ENCODE measurements around the gene PCSK4. TPM values are rescaled to one million over a fixed set of nuclear protein-coding genes. Genes with fewer than 3 reads are reported as not detected.
A peak's percentile ranks its signal among the peaks of the same experiment; 100 is the strongest.

PCSK4 gene
- total RNA-seq, 1 donor from 2014 or later = 0.52 TPM

GRCh38 chr19:1471515-1472160, 18.5 kb downstream of the PCSK4 start:
- H3K27me3 ChIP-seq (ENCODE audit: control insufficient read depth in 3 of 3, insufficient read depth in 3 of 3, low read length in 3 of 3) = peaks cover 66 to 74% (median 74%) of the 10 kb centered on the region in 3 donors
- peaks cover 35 to 69% (median 56%) of the 10 kb centered on the region in 3 donors for H3K4me1 ChIP-seq (ENCODE audit: control insufficient read depth in 3 of 3, insufficient read depth in 3 of 3, low read length in 3 of 3)
- no peaks in the 10 kb centered on the region for H3K9me3 ChIP-seq (ENCODE audit: control insufficient read depth in 3 of 3, low read length in 3 of 3)
- H3K9ac ChIP-seq (ENCODE audit: low read depth in 1 of 3, low read length in 3 of 3) = peak overlapping the region in 2 of 3 donors; percentile 14 to 40
- H3K4me3 ChIP-seq (ENCODE audit: low read length in 3 of 3) = no peak overlapping the region
- H3K27ac ChIP-seq (ENCODE audit: low read depth, low read length) = no peak overlapping the region
- peaks cover 5 to 10% (median 5%) of the 10 kb centered on the region in 3 donors for H3K36me3 ChIP-seq (ENCODE audit: control insufficient read depth in 3 of 3, insufficient read depth in 3 of 3, low read length in 3 of 3)

- Histone ChIP-seq H3K36me3 (ENCODE audit: control insufficient read depth in 3 of 3, insufficient read depth in 3 of 3, low read length in 3 of 3) (peaks cover 3 to 10% (median 4%) of the 10 kb centered on the region in 3 donors), H3K4me3 (ENCODE audit: low read length in 3 of 3) (peak overlapping the region in 2 of 3 donors; percentile 29 to 32), H3K4me1 (ENCODE audit: control insufficient read depth in 3 of 3, insufficient read depth in 3 of 3, low read length in 3 of 3) (peaks cover 36 to 69% (median 58%) of the 10 kb centered on the region in 3 donors), H3K27me3 (ENCODE audit: control insufficient read depth in 3 of 3, insufficient read depth in 3 of 3, low read length in 3 of 3) (peaks cover 72 to 80% (median 79%) of the 10 kb centered on the region in 3 donors), H3K9me3 (ENCODE audit: control insufficient read depth in 3 of 3, low read length in 3 of 3) (no peaks in the 10 kb centered on the region), H3K27ac (ENCODE audit: low read depth, low read length) (no peak overlapping the region), H3K9ac (ENCODE audit: low read depth in 1 of 3, low read length in 3 of 3) (peak overlapping the region in 1 of 3 donors; percentile 40)
These were observed 19.1 kb downstream of the PCSK4 start for GRCh38 chr19:1471010-1471514.

- H3K9me3 ChIP-seq (ENCODE audit: control insufficient read depth in 3 of 3, low read length in 3 of 3) = no peaks in the 10 kb centered on the region
- peak overlapping the region in 1 of 3 donors; percentile 45 for H3K9ac ChIP-seq (ENCODE audit: low read depth in 1 of 3, low read length in 3 of 3)
- peaks cover 36 to 73% (median 64%) of the 10 kb centered on the region in 3 donors for H3K4me1 ChIP-seq (ENCODE audit: control insufficient read depth in 3 of 3, insufficient read depth in 3 of 3, low read length in 3 of 3)
- H3K4me3 ChIP-seq (ENCODE audit: low read length in 3 of 3) = peak overlapping the region; percentile 23 to 45 (median 32)
- peaks cover 76 to 86% (median 85%) of the 10 kb centered on the region in 3 donors for H3K27me3 ChIP-seq (ENCODE audit: control insufficient read depth in 3 of 3, insufficient read depth in 3 of 3, low read length in 3 of 3)
- no peak overlapping the region for H3K27ac ChIP-seq (ENCODE audit: low read depth, low read length)
- peaks cover 0 to 6% (median 2%) of the 10 kb centered on the region in 3 donors for H3K36me3 ChIP-seq (ENCODE audit: control insufficient read depth in 3 of 3, insufficient read depth in 3 of 3, low read length in 3 of 3)
These were observed 19.7 kb downstream of the PCSK4 start for GRCh38 chr19:1470305-1471009.

DNA sequence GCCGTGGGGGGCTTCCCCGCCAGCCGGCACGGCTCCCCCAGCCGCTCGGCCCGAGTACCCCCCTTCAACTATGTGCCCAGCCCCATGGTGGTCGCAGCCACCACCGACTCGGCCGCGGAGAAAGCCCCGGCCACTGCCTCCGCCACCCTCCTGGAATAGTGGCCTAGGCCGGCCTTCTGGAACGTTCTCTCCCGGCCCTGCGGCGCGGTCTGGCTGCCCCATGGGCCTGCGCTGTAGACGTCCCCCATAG, 20.2 kb downstream of the PCSK4 start:
- H3K4me3 ChIP-seq (ENCODE audit: low read length in 3 of 3) = peak overlapping the region in 2 of 3 donors; percentile 32 to 45
- peaks cover 0 to 3% (median 1%) of the 10 kb centered on the region in 3 donors for H3K36me3 ChIP-seq (ENCODE audit: control insufficient read depth in 3 of 3, insufficient read depth in 3 of 3, low read length in 3 of 3)
- no peak overlapping the region for H3K27ac ChIP-seq (ENCODE audit: low read depth, low read length)
- H3K27me3 ChIP-seq (ENCODE audit: control insufficient read depth in 3 of 3, insufficient read depth in 3 of 3, low read length in 3 of 3) = peaks cover 78 to 91% (median 90%) of the 10 kb centered on the region in 3 donors
- peaks cover 36 to 73% (median 67%) of the 10 kb centered on the region in 3 donors for H3K4me1 ChIP-seq (ENCODE audit: control insufficient read depth in 3 of 3, insufficient read depth in 3 of 3, low read length in 3 of 3)
- H3K9me3 ChIP-seq (ENCODE audit: control insufficient read depth in 3 of 3, low read length in 3 of 3) = no peaks in the 10 kb centered on the region
- H3K9ac ChIP-seq (ENCODE audit: low read depth in 1 of 3, low read length in 3 of 3) = peak overlapping the region in 1 of 3 donors; percentile 45

- Histone ChIP-seq H3K27ac (ENCODE audit: low read depth, low read length) (no peak overlapping the region), H3K27me3 (ENCODE audit: control insufficient read depth in 3 of 3, insufficient read depth in 3 of 3, low read length in 3 of 3) (peaks cover 74 to 92% (median 89%) of the 10 kb centered on the region in 3 donors), H3K4me3 (ENCODE audit: low read length in 3 of 3) (peak overlapping the region in 1 of 3 donors; percentile 32), H3K9me3 (ENCODE audit: control insufficient read depth in 3 of 3, low read length in 3 of 3) (no peaks in the 10 kb centered on the region), H3K9ac (ENCODE audit: low read depth in 1 of 3, low read length in 3 of 3) (peak overlapping the region in 1 of 3 donors; percentile 3), H3K36me3 (ENCODE audit: control insufficient read depth in 3 of 3, insufficient read depth in 3 of 3, low read length in 3 of 3) (no peaks in the 10 kb centered on the region), H3K4me1 (ENCODE audit: control insufficient read depth in 3 of 3, insufficient read depth in 3 of 3, low read length in 3 of 3) (peaks cover 36 to 68% (median 64%) of the 10 kb centered on the region in 3 donors)
These were observed 20.7 kb downstream of the PCSK4 start for GRCh38 chr19:1469255-1470054.

- Histone ChIP-seq H3K9me3 (ENCODE audit: control insufficient read depth in 3 of 3, low read length in 3 of 3) (no peaks in the 10 kb centered on the region), H3K4me3 (ENCODE audit: low read length in 3 of 3) (no peak overlapping the region), H3K27ac (ENCODE audit: low read depth, low read length) (no peak overlapping the region), H3K36me3 (ENCODE audit: control insufficient read depth in 3 of 3, insufficient read depth in 3 of 3, low read length in 3 of 3) (no peaks in the 10 kb centered on the region), H3K4me1 (ENCODE audit: control insufficient read depth in 3 of 3, insufficient read depth in 3 of 3, low read length in 3 of 3) (peaks cover 32 to 62% (median 59%) of the 10 kb centered on the region in 3 donors), H3K9ac (ENCODE audit: low read depth in 1 of 3, low read length in 3 of 3) (no peak overlapping the region), H3K27me3 (ENCODE audit: control insufficient read depth in 3 of 3, insufficient read depth in 3 of 3, low read length in 3 of 3) (peaks cover 72 to 90% (median 88%) of the 10 kb centered on the region in 3 donors)
These were observed 21.3 kb downstream of the PCSK4 start for GRCh38 chr19:1468821-1469254.

GRCh38 chr19:1468274-1468820, 21.8 kb downstream of the PCSK4 start:
- Histone ChIP-seq H3K9ac (ENCODE audit: low read depth in 1 of 3, low read length in 3 of 3) (no peak overlapping the region), H3K27me3 (ENCODE audit: control insufficient read depth in 3 of 3, insufficient read depth in 3 of 3, low read length in 3 of 3) (peaks cover 68 to 87% (median 83%) of the 10 kb centered on the region in 3 donors)

DNA sequence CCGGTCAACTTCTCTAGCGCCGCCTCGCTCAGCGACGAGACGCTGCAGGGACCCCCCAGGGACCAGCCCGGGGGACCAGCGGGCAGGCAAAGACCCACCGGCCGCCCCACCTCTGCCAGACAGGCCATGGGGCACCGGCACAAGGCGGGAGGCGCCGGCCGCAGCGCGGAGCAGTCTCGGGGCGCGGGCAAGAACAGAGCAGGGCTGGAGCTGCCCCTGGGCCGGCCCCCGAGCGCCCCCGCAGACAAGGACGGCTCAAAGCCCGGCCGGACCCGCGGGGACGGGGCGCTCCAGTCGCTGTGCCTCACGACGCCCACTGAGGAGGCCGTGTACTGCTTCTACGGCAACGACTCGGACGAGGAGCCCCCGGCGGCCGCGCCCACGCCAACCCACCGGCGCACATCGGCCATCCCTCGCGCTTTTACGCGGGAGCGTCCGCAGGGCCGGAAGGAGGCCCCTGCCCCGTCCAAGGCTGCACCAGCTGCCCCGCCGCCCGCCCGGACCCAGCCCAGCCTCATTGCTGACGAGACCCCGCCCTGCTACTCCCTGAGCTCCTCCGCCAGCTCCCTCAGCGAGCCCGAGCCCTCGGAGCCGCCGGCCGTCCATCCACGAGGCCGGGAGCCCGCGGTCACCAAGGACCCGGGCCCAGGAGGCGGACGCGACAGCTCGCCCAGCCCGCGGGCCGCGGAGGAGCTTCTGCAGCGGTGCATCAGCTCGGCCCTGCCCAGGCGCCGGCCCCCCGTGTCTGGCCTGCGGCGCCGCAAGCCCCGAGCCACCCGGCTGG, 22.5 kb downstream of the PCSK4 start:
- Histone ChIP-seq H3K27me3 (ENCODE audit: control insufficient read depth in 3 of 3, insufficient read depth in 3 of 3, low read length in 3 of 3) (peaks cover 62 to 80% (median 77%) of the 10 kb centered on the region in 3 donors), H3K4me3 (ENCODE audit: low read length in 3 of 3) (no peak overlapping the region), H3K4me1 (ENCODE audit: control insufficient read depth in 3 of 3, insufficient read depth in 3 of 3, low read length in 3 of 3) (peaks cover 32 to 57% (median 51%) of the 10 kb centered on the region in 3 donors)

More at GRCh38 chr19:1468274-1468820, 21.8 kb downstream of the PCSK4 start:
- Histone ChIP-seq H3K9me3 (ENCODE audit: control insufficient read depth in 3 of 3, low read length in 3 of 3) (no peaks in the 10 kb centered on the region), H3K27ac (ENCODE audit: low read depth, low read length) (no peak overlapping the region), H3K36me3 (ENCODE audit: control insufficient read depth in 3 of 3, insufficient read depth in 3 of 3, low read length in 3 of 3) (no peaks in the 10 kb centered on the region), H3K4me3 (ENCODE audit: low read length in 3 of 3) (no peak overlapping the region), H3K4me1 (ENCODE audit: control insufficient read depth in 3 of 3, insufficient read depth in 3 of 3, low read length in 3 of 3) (peaks cover 32 to 59% (median 58%) of the 10 kb centered on the region in 3 donors)

DNA sequence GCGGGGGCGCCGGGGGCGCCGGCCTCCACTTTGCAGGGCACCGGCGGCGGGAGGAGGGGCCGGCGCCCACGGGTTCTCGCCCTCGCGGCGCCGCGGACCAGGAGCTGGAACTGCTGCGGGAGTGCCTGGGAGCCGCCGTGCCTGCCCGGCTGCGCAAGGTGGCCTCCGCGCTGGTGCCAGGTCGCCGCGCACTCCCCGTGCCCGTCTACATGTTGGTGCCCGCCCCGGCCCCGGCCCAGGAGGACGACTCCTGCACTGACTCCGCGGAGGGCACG, 23.0 kb downstream of the PCSK4 start:
- Histone ChIP-seq H3K9me3 (ENCODE audit: control insufficient read depth in 3 of 3, low read length in 3 of 3) (no peaks in the 10 kb centered on the region), H3K4me1 (ENCODE audit: control insufficient read depth in 3 of 3, insufficient read depth in 3 of 3, low read length in 3 of 3) (peaks cover 32 to 52% (median 46%) of the 10 kb centered on the region in 3 donors), H3K9ac (ENCODE audit: low read depth in 1 of 3, low read length in 3 of 3) (no peak overlapping the region), H3K36me3 (ENCODE audit: control insufficient read depth in 3 of 3, insufficient read depth in 3 of 3, low read length in 3 of 3) (no peaks in the 10 kb centered on the region), H3K27ac (ENCODE audit: low read depth, low read length) (no peak overlapping the region), H3K27me3 (ENCODE audit: control insufficient read depth in 3 of 3, insufficient read depth in 3 of 3, low read length in 3 of 3) (peaks cover 56 to 75% (median 71%) of the 10 kb centered on the region in 3 donors), H3K4me3 (ENCODE audit: low read length in 3 of 3) (no peak overlapping the region)

More for the DNA sequence above, 22.5 kb downstream of the PCSK4 start:
- H3K9me3 ChIP-seq (ENCODE audit: control insufficient read depth in 3 of 3, low read length in 3 of 3) = no peaks in the 10 kb centered on the region
- H3K9ac ChIP-seq (ENCODE audit: low read depth in 1 of 3, low read length in 3 of 3) = no peak overlapping the region
- H3K27ac ChIP-seq (ENCODE audit: low read depth, low read length) = no peak overlapping the region
- no peaks in the 10 kb centered on the region for H3K36me3 ChIP-seq (ENCODE audit: control insufficient read depth in 3 of 3, insufficient read depth in 3 of 3, low read length in 3 of 3)

All from skeletal muscle tissue (tissue), 4 donors.